Neural crest cell (in vitro differentiated cells): ENCODE data around the gene LRR1. TPM values are rescaled to one million over a fixed set of nuclear protein-coding genes. Genes with fewer than 3 reads are reported as not detected.

Experiments
- DNase-seq: peaks from one replicate; pipeline ENCODE4 v3.0.0; 2021; ENCODE audit warnings: low read depth, mixed read lengths, low spot score
- H3K27ac Mint-ChIP-seq: one replicate; pipeline ENCODE4 v1.8.0; 2021; ENCODE audit warnings: mild to moderate bottlenecking, mixed read lengths; ENCODE audit not compliant: unreplicated experiment
- H3K27me3 Mint-ChIP-seq: 2 replicates; pipeline ENCODE4 v1.8.0; 2021; ENCODE audit warnings: low read depth, mild to moderate bottlenecking, mixed read lengths
- H3K36me3 Mint-ChIP-seq: 2 replicates; pipeline ENCODE4 v1.8.0; 2021; ENCODE audit warnings: low read depth, mild to moderate bottlenecking, mixed read lengths
- H3K4me1 Mint-ChIP-seq: 2 replicates; pipeline ENCODE4 v1.8.0; 2021; ENCODE audit warnings: mixed read lengths
- H3K4me3 Mint-ChIP-seq: one replicate; pipeline ENCODE4 v1.8.0; 2021; ENCODE audit warnings: mild to moderate bottlenecking, mixed read lengths
- H3K9me3 Mint-ChIP-seq: 2 replicates; pipeline ENCODE4 v1.8.0; 2021; ENCODE audit warnings: mixed read lengths
- total RNA-seq: library from RNA; stranded (reverse); gene quantifications from 2 replicates; pipeline ENCODE4 v1.2.1, GENCODE V29; 2021
- TF ChIP-seq, protein P1 (sequence below): fragments of 200-600 bp; sonication (generic); conservative IDR thresholded peaks from 2 replicates; pipeline ENCODE4 v1.5.0; 2021; ENCODE audit warnings: antibody characterized with exemption, mild to moderate bottlenecking

Gene LRR1
- total RNA-seq, 1 donor from 2014 or later: 42.9 TPM

DNA sequence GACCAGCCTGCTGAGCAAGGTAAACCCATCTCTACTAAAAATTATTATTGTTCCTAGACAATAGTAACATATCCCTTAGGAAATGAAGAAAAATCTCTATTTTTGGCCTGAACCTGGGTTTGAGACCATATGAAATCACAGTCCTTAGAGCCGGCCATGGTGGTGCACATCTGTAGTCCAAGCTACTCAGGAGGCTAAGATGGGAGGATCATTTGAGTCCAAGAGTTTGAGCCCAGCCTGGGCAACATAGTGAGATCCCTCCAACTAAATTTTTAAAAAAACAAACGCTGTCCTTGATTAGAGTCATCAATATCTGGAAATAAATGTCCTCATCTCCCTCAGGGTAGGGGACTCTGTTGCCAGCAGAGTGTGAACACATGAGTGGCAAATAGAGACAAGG is 47.2 kb upstream of the LRR1 start:
- no peak for DNase-seq
- Mint-ChIP-seq H3K36me3 (no peaks in the 10 kb centered on the region), H3K27me3 (no peaks in the 10 kb centered on the region), H3K4me3 (no peak overlapping the region), H3K4me1 (peaks cover 15% of the 10 kb centered on the region), H3K27ac (no peak overlapping the region), H3K9me3 (no peaks in the 10 kb centered on the region)
- TF ChIP-seq, protein P1, sequence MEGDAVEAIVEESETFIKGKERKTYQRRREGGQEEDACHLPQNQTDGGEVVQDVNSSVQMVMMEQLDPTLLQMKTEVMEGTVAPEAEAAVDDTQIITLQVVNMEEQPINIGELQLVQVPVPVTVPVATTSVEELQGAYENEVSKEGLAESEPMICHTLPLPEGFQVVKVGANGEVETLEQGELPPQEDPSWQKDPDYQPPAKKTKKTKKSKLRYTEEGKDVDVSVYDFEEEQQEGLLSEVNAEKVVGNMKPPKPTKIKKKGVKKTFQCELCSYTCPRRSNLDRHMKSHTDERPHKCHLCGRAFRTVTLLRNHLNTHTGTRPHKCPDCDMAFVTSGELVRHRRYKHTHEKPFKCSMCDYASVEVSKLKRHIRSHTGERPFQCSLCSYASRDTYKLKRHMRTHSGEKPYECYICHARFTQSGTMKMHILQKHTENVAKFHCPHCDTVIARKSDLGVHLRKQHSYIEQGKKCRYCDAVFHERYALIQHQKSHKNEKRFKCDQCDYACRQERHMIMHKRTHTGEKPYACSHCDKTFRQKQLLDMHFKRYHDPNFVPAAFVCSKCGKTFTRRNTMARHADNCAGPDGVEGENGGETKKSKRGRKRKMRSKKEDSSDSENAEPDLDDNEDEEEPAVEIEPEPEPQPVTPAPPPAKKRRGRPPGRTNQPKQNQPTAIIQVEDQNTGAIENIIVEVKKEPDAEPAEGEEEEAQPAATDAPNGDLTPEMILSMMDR: no peak

DNA sequence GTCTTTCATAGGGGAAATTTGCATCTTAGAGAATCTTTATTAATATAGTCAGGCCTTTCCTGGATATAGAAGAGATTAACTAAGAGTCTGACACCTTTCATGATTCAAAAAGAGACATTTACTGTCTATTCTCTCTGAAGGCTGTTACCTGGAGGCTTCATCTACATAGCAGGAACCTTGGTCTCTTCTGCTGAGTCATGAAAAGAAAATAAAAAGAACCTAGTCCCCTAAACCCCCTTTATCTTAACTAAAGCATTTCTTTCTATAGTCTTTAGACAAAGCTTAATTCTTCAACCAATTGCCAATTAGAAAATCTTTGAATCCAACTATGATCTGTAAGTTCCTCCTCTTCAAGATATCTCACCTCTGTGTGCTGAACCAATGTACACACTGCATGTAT is 45.6 kb upstream of the LRR1 start:
- TF ChIP-seq, protein P1: no peak
- H3K4me3 Mint-ChIP-seq: no peak overlapping the region
- no peaks in the 10 kb centered on the region for H3K27me3 Mint-ChIP-seq
- no peak overlapping the region for H3K27ac Mint-ChIP-seq
- peaks cover 15% of the 10 kb centered on the region for H3K4me1 Mint-ChIP-seq
- no peak for DNase-seq
- H3K9me3 Mint-ChIP-seq: no peaks in the 10 kb centered on the region
- no peaks in the 10 kb centered on the region for H3K36me3 Mint-ChIP-seq

DNA sequence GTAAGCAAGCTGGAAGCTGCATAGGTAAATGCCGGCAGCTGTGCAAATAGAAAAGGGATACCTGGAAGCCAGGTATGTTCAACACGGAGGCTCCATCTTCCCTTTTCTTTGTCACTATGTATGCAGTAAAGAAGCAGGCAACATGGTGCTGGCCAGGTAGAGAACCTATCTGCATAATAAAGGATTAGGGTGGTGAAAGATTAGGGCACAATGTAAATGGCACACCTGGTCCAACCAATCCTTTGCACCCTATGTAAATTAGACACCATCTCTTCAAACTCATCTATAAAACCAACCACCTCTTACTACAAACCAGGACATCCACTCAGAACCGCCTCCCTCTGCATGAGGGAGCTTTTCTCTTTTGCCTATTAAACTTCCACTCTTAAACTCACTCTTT is 44.8 kb upstream of the LRR1 start:
- no peak overlapping the region for H3K27ac Mint-ChIP-seq
- TF ChIP-seq, protein P1: no peak
- no peaks in the 10 kb centered on the region for H3K9me3 Mint-ChIP-seq
- no peak overlapping the region for H3K4me3 Mint-ChIP-seq
- H3K27me3 Mint-ChIP-seq: no peaks in the 10 kb centered on the region
- H3K4me1 Mint-ChIP-seq: peaks cover 15% of the 10 kb centered on the region
- no peaks in the 10 kb centered on the region for H3K36me3 Mint-ChIP-seq
- no peak for DNase-seq

DNA sequence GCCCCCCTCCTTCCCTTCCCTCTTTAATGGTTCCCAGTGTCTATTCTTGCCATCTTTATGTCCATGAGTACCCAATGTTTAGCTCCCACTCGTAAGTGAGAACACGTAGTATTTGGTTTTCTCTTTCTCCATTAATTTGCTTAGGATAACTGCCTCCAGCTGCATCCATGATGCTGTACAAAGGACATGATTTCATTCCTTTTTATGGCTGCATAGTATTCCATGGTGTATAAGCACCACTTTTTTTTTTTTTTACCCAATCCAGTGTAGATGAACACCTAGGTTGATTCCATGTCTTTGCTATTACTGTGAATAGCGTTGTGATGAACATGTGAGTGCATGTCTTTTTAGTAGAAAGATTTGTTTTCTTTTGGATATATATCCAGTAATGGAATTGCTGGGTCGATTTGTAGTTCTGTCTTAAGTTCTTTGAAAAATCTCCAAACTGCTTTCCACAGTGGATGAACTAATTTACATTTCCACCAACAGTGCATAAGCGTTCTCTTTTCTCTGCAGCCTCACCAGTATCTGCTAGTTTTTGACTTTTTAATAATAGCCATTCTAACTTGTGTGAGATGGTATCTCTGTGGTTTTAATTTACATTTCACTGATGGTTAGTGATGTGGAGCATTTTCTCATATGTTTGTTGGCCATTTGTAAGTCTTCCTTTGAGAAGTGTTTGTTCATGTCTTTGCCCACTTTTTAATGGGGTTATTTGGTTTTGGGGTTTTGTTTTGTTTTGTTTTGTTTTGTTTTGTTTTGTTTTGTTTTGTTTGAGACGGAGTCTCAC is 38.6 kb upstream of the LRR1 start:
- no peak for DNase-seq
- TF ChIP-seq, protein P1: no peak
- no peaks in the 10 kb centered on the region for H3K4me1 Mint-ChIP-seq
- H3K4me3 Mint-ChIP-seq: no peak overlapping the region
- no peak overlapping the region for H3K27ac Mint-ChIP-seq
- peaks cover 6% of the 10 kb centered on the region for H3K36me3 Mint-ChIP-seq
- H3K27me3 Mint-ChIP-seq: no peaks in the 10 kb centered on the region
- H3K9me3 Mint-ChIP-seq: peaks cover 7% of the 10 kb centered on the region

DNA sequence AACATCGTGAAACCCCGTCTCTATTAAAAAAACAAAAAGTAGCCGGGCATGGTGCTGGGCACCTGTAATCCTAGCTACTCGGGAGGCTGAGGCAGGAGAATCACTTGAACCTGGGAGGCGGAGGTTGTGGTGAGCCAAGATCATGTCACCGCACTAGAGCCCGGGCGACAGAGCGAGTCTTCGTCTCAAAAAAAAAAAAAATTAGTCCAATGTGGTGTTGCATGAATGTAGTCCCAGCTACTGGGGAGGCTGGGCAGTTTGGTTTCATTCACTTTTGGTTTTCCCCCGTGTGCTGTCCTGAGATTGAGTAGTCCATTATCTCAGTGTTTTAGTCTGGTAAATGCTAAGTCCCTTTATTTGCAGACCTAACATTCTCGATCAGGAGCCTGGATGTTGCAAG is 32.0 kb upstream of the LRR1 start:
- peaks cover 7% of the 10 kb centered on the region for H3K9me3 Mint-ChIP-seq
- no peak overlapping the region for H3K4me3 Mint-ChIP-seq
- TF ChIP-seq, protein P1: no peak
- no peak for DNase-seq
- H3K36me3 Mint-ChIP-seq: peaks cover 13% of the 10 kb centered on the region
- no peaks in the 10 kb centered on the region for H3K27me3 Mint-ChIP-seq
- no peak overlapping the region for H3K27ac Mint-ChIP-seq
- H3K4me1 Mint-ChIP-seq: no peaks in the 10 kb centered on the region
